ENCODE results near the gene AOPEP.
A peak's percentile ranks its signal among the peaks of the same experiment; 100 is the strongest.

AOPEP gene

GRCh38 chr9:94864196-94864595, 137.7 kb downstream of the AOPEP start:
- Histone ChIP-seq H3K4me3 (ENCODE audit: low read length in 2 of 2) (no peak overlapping the region), H3K9ac (ENCODE audit: low read depth in 1 of 2, low read length in 2 of 2) (no peak overlapping the region), H3K27ac (ENCODE audit: low read depth in 2 of 2, low read length in 2 of 2) (peak overlapping the region in 1 of 2 donors; percentile 3), H3K9me3 (ENCODE audit: control insufficient read depth in 2 of 2, low read length in 2 of 2) (no peaks in the 10 kb centered on the region), H3K36me3 (ENCODE audit: control insufficient read depth in 2 of 2, insufficient read depth in 2 of 2, low read length in 2 of 2) (no peaks in the 10 kb centered on the region), H3K4me1 (ENCODE audit: control insufficient read depth in 2 of 2, insufficient read depth in 2 of 2, low read length in 2 of 2) (peaks cover 17 to 28% of the 10 kb centered on the region in 2 donors), H3K27me3 (ENCODE audit: control insufficient read depth in 2 of 2, insufficient read depth in 2 of 2, low read length in 2 of 2) (no peaks in the 10 kb centered on the region)

GRCh38 chr9:94864862-94865509, 138.5 kb downstream of the AOPEP start:
- no peak overlapping the region for H3K4me3 ChIP-seq (ENCODE audit: low read length in 2 of 2)
- no peaks in the 10 kb centered on the region for H3K9me3 ChIP-seq (ENCODE audit: control insufficient read depth in 2 of 2, low read length in 2 of 2)
- H3K27ac ChIP-seq (ENCODE audit: low read depth in 2 of 2, low read length in 2 of 2) = peak overlapping the region; percentile 11 to 61
- peaks cover 17 to 26% of the 10 kb centered on the region in 2 donors for H3K4me1 ChIP-seq (ENCODE audit: control insufficient read depth in 2 of 2, insufficient read depth in 2 of 2, low read length in 2 of 2)
- no peaks in the 10 kb centered on the region for H3K27me3 ChIP-seq (ENCODE audit: control insufficient read depth in 2 of 2, insufficient read depth in 2 of 2, low read length in 2 of 2)
- H3K9ac ChIP-seq (ENCODE audit: low read depth in 1 of 2, low read length in 2 of 2) = no peak overlapping the region
- H3K36me3 ChIP-seq (ENCODE audit: control insufficient read depth in 2 of 2, insufficient read depth in 2 of 2, low read length in 2 of 2) = no peaks in the 10 kb centered on the region

GRCh38 chr9:94865582-94866452, 139.3 kb downstream of the AOPEP start:
- H3K27me3 ChIP-seq (ENCODE audit: control insufficient read depth in 2 of 2, insufficient read depth in 2 of 2, low read length in 2 of 2) = no peaks in the 10 kb centered on the region
- no peaks in the 10 kb centered on the region for H3K36me3 ChIP-seq (ENCODE audit: control insufficient read depth in 2 of 2, insufficient read depth in 2 of 2, low read length in 2 of 2)
- peak overlapping the region in 1 of 2 donors; percentile 35 for H3K9ac ChIP-seq (ENCODE audit: low read depth in 1 of 2, low read length in 2 of 2)
- no peaks in the 10 kb centered on the region for H3K9me3 ChIP-seq (ENCODE audit: control insufficient read depth in 2 of 2, low read length in 2 of 2)
- H3K4me1 ChIP-seq (ENCODE audit: control insufficient read depth in 2 of 2, insufficient read depth in 2 of 2, low read length in 2 of 2) = peaks cover 17 to 23% of the 10 kb centered on the region in 2 donors
- H3K27ac ChIP-seq (ENCODE audit: low read depth in 2 of 2, low read length in 2 of 2) = peak overlapping the region; percentile 44 to 61
- no peak overlapping the region for H3K4me3 ChIP-seq (ENCODE audit: low read length in 2 of 2)

- peak overlapping the region; percentile 84 to 86 for H3K27ac ChIP-seq (ENCODE audit: low read depth in 2 of 2, low read length in 2 of 2)
- peaks cover 17 to 20% of the 10 kb centered on the region in 2 donors for H3K4me1 ChIP-seq (ENCODE audit: control insufficient read depth in 2 of 2, insufficient read depth in 2 of 2, low read length in 2 of 2)
- H3K36me3 ChIP-seq (ENCODE audit: control insufficient read depth in 2 of 2, insufficient read depth in 2 of 2, low read length in 2 of 2) = no peaks in the 10 kb centered on the region
These were observed 140.3 kb downstream of the AOPEP start for GRCh38 chr9:94866770-94867169.

GRCh38 chr9:94867281-94867841, 140.9 kb downstream of the AOPEP start:
- Histone ChIP-seq H3K4me3 (ENCODE audit: low read length in 2 of 2) (peak overlapping the region in 1 of 2 donors; percentile 49), H3K27me3 (ENCODE audit: control insufficient read depth in 2 of 2, insufficient read depth in 2 of 2, low read length in 2 of 2) (no peaks in the 10 kb centered on the region), H3K9ac (ENCODE audit: low read depth in 1 of 2, low read length in 2 of 2) (peak overlapping the region; percentile 26 to 55), H3K4me1 (ENCODE audit: control insufficient read depth in 2 of 2, insufficient read depth in 2 of 2, low read length in 2 of 2) (peaks cover 16 to 17% of the 10 kb centered on the region in 2 donors), H3K9me3 (ENCODE audit: control insufficient read depth in 2 of 2, low read length in 2 of 2) (no peaks in the 10 kb centered on the region), H3K36me3 (ENCODE audit: control insufficient read depth in 2 of 2, insufficient read depth in 2 of 2, low read length in 2 of 2) (no peaks in the 10 kb centered on the region), H3K27ac (ENCODE audit: low read depth in 2 of 2, low read length in 2 of 2) (peak overlapping the region; percentile 84 to 86)

More at GRCh38 chr9:94866770-94867169, 140.3 kb downstream of the AOPEP start:
- Histone ChIP-seq H3K9ac (ENCODE audit: low read depth in 1 of 2, low read length in 2 of 2) (peak overlapping the region; percentile 26 to 55), H3K27me3 (ENCODE audit: control insufficient read depth in 2 of 2, insufficient read depth in 2 of 2, low read length in 2 of 2) (no peaks in the 10 kb centered on the region), H3K9me3 (ENCODE audit: control insufficient read depth in 2 of 2, low read length in 2 of 2) (no peaks in the 10 kb centered on the region), H3K4me3 (ENCODE audit: low read length in 2 of 2) (no peak overlapping the region)

- Histone ChIP-seq H3K9me3 (ENCODE audit: control insufficient read depth in 2 of 2, low read length in 2 of 2) (no peaks in the 10 kb centered on the region), H3K27me3 (ENCODE audit: control insufficient read depth in 2 of 2, insufficient read depth in 2 of 2, low read length in 2 of 2) (no peaks in the 10 kb centered on the region), H3K4me1 (ENCODE audit: control insufficient read depth in 2 of 2, insufficient read depth in 2 of 2, low read length in 2 of 2) (peaks cover 16 to 18% of the 10 kb centered on the region in 2 donors), H3K4me3 (ENCODE audit: low read length in 2 of 2) (no peak overlapping the region), H3K9ac (ENCODE audit: low read depth in 1 of 2, low read length in 2 of 2) (peak overlapping the region in 1 of 2 donors; percentile 55), H3K27ac (ENCODE audit: low read depth in 2 of 2, low read length in 2 of 2) (peak overlapping the region; percentile 84 to 86), H3K36me3 (ENCODE audit: control insufficient read depth in 2 of 2, insufficient read depth in 2 of 2, low read length in 2 of 2) (no peaks in the 10 kb centered on the region)
These were observed 141.4 kb downstream of the AOPEP start for GRCh38 chr9:94867842-94868312.

GRCh38 chr9:94868464-94868863, 142.0 kb downstream of the AOPEP start:
- no peaks in the 10 kb centered on the region for H3K27me3 ChIP-seq (ENCODE audit: control insufficient read depth in 2 of 2, insufficient read depth in 2 of 2, low read length in 2 of 2)
- H3K4me1 ChIP-seq (ENCODE audit: control insufficient read depth in 2 of 2, insufficient read depth in 2 of 2, low read length in 2 of 2) = peaks cover 16 to 23% of the 10 kb centered on the region in 2 donors
- H3K9me3 ChIP-seq (ENCODE audit: control insufficient read depth in 2 of 2, low read length in 2 of 2) = no peaks in the 10 kb centered on the region
- H3K36me3 ChIP-seq (ENCODE audit: control insufficient read depth in 2 of 2, insufficient read depth in 2 of 2, low read length in 2 of 2) = no peaks in the 10 kb centered on the region
- no peak overlapping the region for H3K4me3 ChIP-seq (ENCODE audit: low read length in 2 of 2)
- H3K9ac ChIP-seq (ENCODE audit: low read depth in 1 of 2, low read length in 2 of 2) = no peak overlapping the region
- H3K27ac ChIP-seq (ENCODE audit: low read depth in 2 of 2, low read length in 2 of 2) = peak overlapping the region; percentile 84 to 86

- no peak overlapping the region for H3K4me3 ChIP-seq (ENCODE audit: low read length in 2 of 2)
- H3K27me3 ChIP-seq (ENCODE audit: control insufficient read depth in 2 of 2, insufficient read depth in 2 of 2, low read length in 2 of 2) = no peaks in the 10 kb centered on the region
- no peaks in the 10 kb centered on the region for H3K36me3 ChIP-seq (ENCODE audit: control insufficient read depth in 2 of 2, insufficient read depth in 2 of 2, low read length in 2 of 2)
- no peak overlapping the region for H3K27ac ChIP-seq (ENCODE audit: low read depth in 2 of 2, low read length in 2 of 2)
- no peaks in the 10 kb centered on the region for H3K9me3 ChIP-seq (ENCODE audit: control insufficient read depth in 2 of 2, low read length in 2 of 2)
- no peak overlapping the region for H3K9ac ChIP-seq (ENCODE audit: low read depth in 1 of 2, low read length in 2 of 2)
- peaks cover 16 to 24% of the 10 kb centered on the region in 2 donors for H3K4me1 ChIP-seq (ENCODE audit: control insufficient read depth in 2 of 2, insufficient read depth in 2 of 2, low read length in 2 of 2)
These were observed 142.9 kb downstream of the AOPEP start for GRCh38 chr9:94869415-94869843.

- Histone ChIP-seq H3K27me3 (ENCODE audit: control insufficient read depth in 2 of 2, insufficient read depth in 2 of 2, low read length in 2 of 2) (no peaks in the 10 kb centered on the region), H3K9me3 (ENCODE audit: control insufficient read depth in 2 of 2, low read length in 2 of 2) (no peaks in the 10 kb centered on the region), H3K27ac (ENCODE audit: low read depth in 2 of 2, low read length in 2 of 2) (no peak overlapping the region), H3K4me3 (ENCODE audit: low read length in 2 of 2) (no peak overlapping the region), H3K9ac (ENCODE audit: low read depth in 1 of 2, low read length in 2 of 2) (no peak overlapping the region), H3K4me1 (ENCODE audit: control insufficient read depth in 2 of 2, insufficient read depth in 2 of 2, low read length in 2 of 2) (peaks cover 22 to 27% of the 10 kb centered on the region in 2 donors), H3K36me3 (ENCODE audit: control insufficient read depth in 2 of 2, insufficient read depth in 2 of 2, low read length in 2 of 2) (no peaks in the 10 kb centered on the region)
These were observed 143.9 kb downstream of the AOPEP start for GRCh38 chr9:94870465-94870792.

Measured in mucosa of rectum (tissue), 2 donors.